HepG2 (cell line): ENCODE data around the gene NUAK1. TPM values are rescaled to one million over a fixed set of nuclear protein-coding genes. Genes with fewer than 3 reads are reported as not detected.

Source experiments
- ATAC-seq: fragments of 200-7000 bp; cut with Tn5 transposase; 3 replicates; pipeline ENCODE4 v1.9.1; 2020; ENCODE audit warnings: mild to moderate bottlenecking, moderate library complexity
- BruUV-seq: library from RNA; stranded (reverse); fragments of 400-500 nt; replicated peaks from 2 replicates; lab custom pipeline; 2021; lab: Mats Ljungman, UMichigan
- CTCF ChIA-PET: fragments of 300-600 bp; formaldehyde crosslinking; extraction: SDS; loops from one replicate; lab custom pipeline; 2021; ENCODE audit warnings: low total read pairs, inconsistent platforms, low intra/inter-chr PET ratio; lab: Yijun Ruan, JAX
- POLR2A ChIA-PET: fragments of 350-600 bp; sonication (Branson Sonifier 250); formaldehyde crosslinking; loops from one replicate; lab custom pipeline; 2020; ENCODE audit warnings: antibody characterized with exemption, inconsistent platforms; lab: Yijun Ruan, JAX
- DNase-seq: peaks from one replicate; pipeline ENCODE4 v3.0.0-alpha.2; 2015; ENCODE audit warnings: low spot score
- FAIRE-seq: peaks from 3 replicates; lab custom pipeline; 2011; peaks lifted over from hg19 to GRCh38; lab: Jason Lieb, UNC
- H2AFZ ChIP-seq: one replicate; pipeline ENCODE4 v1.6.1; 2011; ENCODE audit warnings: low read length, inconsistent platforms
- H3K27ac ChIP-seq: fragments of 300-600 bp; 3 replicates; pipeline ENCODE4 v1.8.0; 2011; ENCODE audit warnings: mixed run types, mild to moderate bottlenecking, mixed read lengths, low read length, inconsistent platforms; ENCODE audit not compliant: insufficient read depth; ENCODE audit errors: extremely low read length
- H3K27me3 ChIP-seq, 2 experiments: fragments of 200-600 bp in 1 of 2; 2 replicates in 1 of 2; 3 replicates in 1 of 2; pipeline versions ENCODE4 v1.6.0 to v1.8.0; 2011; ENCODE audit warnings: low read length in 2 of 2, mild to moderate bottlenecking in 2 of 2, moderate library complexity in 2 of 2, inconsistent platforms in 1 of 2; ENCODE audit not compliant: insufficient read depth in 2 of 2, control insufficient read depth in 1 of 2
- H3K36me3 ChIP-seq, 2 experiments: fragments of 200-600 bp in 1 of 2; replicated peaks in 1 of 2; 2 replicates in 1 of 2; 3 replicates in 1 of 2; pipeline versions ENCODE4 v1.5.1 to v1.8.0; 2011; ENCODE audit warnings: low read length in 2 of 2, inconsistent platforms in 1 of 2; ENCODE audit not compliant: insufficient read depth in 2 of 2, control insufficient read depth in 1 of 2
- H3K4me1 ChIP-seq: 2 replicates; pipeline ENCODE4 v1.5.1; 2012; ENCODE audit warnings: low read length, inconsistent platforms; ENCODE audit not compliant: insufficient read depth
- H3K4me2 ChIP-seq: 2 replicates; pipeline ENCODE4 v1.6.0; 2011; ENCODE audit warnings: low read depth, low read length, inconsistent platforms
- H3K4me3 ChIP-seq, 3 experiments: fragments of 200-600 bp in 1 of 3; sonication (generic), shearing (Covaris generic) in 1 of 3; replicated peaks in 1 of 3; 2 replicates each; pipeline ENCODE4 v1.5.1; 2011 to 2016; ENCODE audit warnings: low read length in 3 of 3, inconsistent platforms in 2 of 3, low read depth in 2 of 3, mild to moderate bottlenecking in 2 of 3, control low read depth in 1 of 3, mixed read lengths in 1 of 3; ENCODE audit not compliant: insufficient read depth in 1 of 3
- H3K79me2 ChIP-seq: one replicate; pipeline ENCODE4 v1.6.1; 2011; ENCODE audit warnings: low read length, inconsistent platforms; ENCODE audit not compliant: insufficient read depth
- H3K9ac ChIP-seq: 2 replicates; pipeline ENCODE4 v1.6.0; 2011; ENCODE audit warnings: mild to moderate bottlenecking, low read depth, low read length, inconsistent platforms; ENCODE audit not compliant: insufficient read depth
- H3K9me3 ChIP-seq: 2 replicates; pipeline ENCODE4 v1.5.1; 2012; ENCODE audit warnings: mild to moderate bottlenecking, low read length
- H4K20me1 ChIP-seq: 2 replicates; pipeline ENCODE4 v1.6.0; 2011; ENCODE audit warnings: inconsistent platforms, mild to moderate bottlenecking, low read length, moderate library complexity; ENCODE audit not compliant: insufficient read depth
- GATAD2A ChIP-seq: IDR thresholded peaks from 2 replicates; pipeline ENCODE4 v1.6.1; 2016
- KAT2B ChIP-seq: fragments of 150-350 bp; IDR thresholded peaks from 2 replicates; pipeline ENCODE4 v1.6.1; 2014; ENCODE audit warnings: low read depth, low read length, borderline replicate concordance
- STAT6 ChIP-seq: sonication (generic); formaldehyde crosslinking; IDR thresholded peaks from 2 replicates; pipeline ENCODE4 v1.4.0; 2020; ENCODE audit warnings: missing genetic modification reagents, mild to moderate bottlenecking, borderline replicate concordance
- ZNF768 ChIP-seq: sonication (generic); formaldehyde crosslinking; IDR thresholded peaks from 2 replicates; pipeline ENCODE4 v1.4.0; 2020; ENCODE audit warnings: missing genetic modification reagents
- WGBS: methylation state at CpG from one replicate; pipeline ENCODE4 v1.1.6; 2017; ENCODE audit warnings: low lambda C conversion rate; 5-methylcytosine and 5-hydroxymethylcytosine counted together
- in situ Hi-C: cut with HindIII; loops from 2 replicates; pipeline ENCODE4 v1.10.0; 2017; ENCODE audit warnings: low pct_unique_long_range_greater_than_20kb; ENCODE audit not compliant: extremely low pct_ligation_motif_present
- intact Hi-C: fragments of 100-400 bp; cut with micrococcal nuclease; formaldehyde crosslinking; loops from one replicate; pipeline ENCODE4 v1.10.0; 2022; ENCODE audit not compliant: unreplicated experiment
- polyA plus RNA-seq, 8 experiments: library from polyadenylated mRNA; depleted of rRNA in 3 of 8; stranded (reverse) in 7 of 8; unstranded in 1 of 8; fragments of >200 nt; fragmentation: Illumina TruSeq in 4 of 8; extraction: Trizol in 4 of 8; gene quantifications; 2 replicates each; pipeline versions ENCODE4 v1.2.1 to v1.2.3, GENCODE V29; 2011 to 2016; ENCODE audit warnings: low read depth in 4 of 8, missing spikeins in 1 of 8, mixed read lengths in 1 of 8; ENCODE audit not compliant: insufficient read depth in 1 of 8
- total RNA-seq, 5 experiments: library from RNA; depleted of rRNA; stranded (reverse); fragments of >200 nt; fragmentation: Illumina TruSeq; extraction: Trizol; gene quantifications; 2 replicates each; pipeline ENCODE4 v1.2.3, GENCODE V29; 2016; ENCODE audit warnings: low read depth in 1 of 5

The NUAK1 gene
- total and polyA plus RNA-seq, 2 of the 13 experiments (the other 11 are each of a cell fraction or from before 2014, with no cell fraction given): 1.7 to 1.9 TPM

GRCh38 chr12:106187842-106188241, 49.1 kb upstream of the NUAK1 start:
- CTCF ChIA-PET: no interaction called here
- H3K4me3 ChIP-seq: peak overlapping the region in 1 of 3 experiments; percentile 51; a peak in 1 of 6 replicates
- no peaks in the 10 kb centered on the region for H4K20me1 ChIP-seq
- no peak overlapping the region for H3K9ac ChIP-seq
- H3K4me1 ChIP-seq: peaks cover 27% of the 10 kb centered on the region
- no peak for TF ChIP-seq STAT6 (CRISPR knock-in tag)
- TF ChIP-seq ZNF768 (CRISPR knock-in tag): peak; percentile 29; the same call in 1 of the 2 replicates
- TF ChIP-seq, all 625 proteins: peak for 1
- intact Hi-C loops: no loop called here
- Histone ChIP-seq H3K36me3 (no peaks in the 10 kb centered on the region), H2AFZ (no peak overlapping the region), H3K27ac (no peak overlapping the region), H3K4me2 (peak overlapping the region; percentile 58), H3K27me3 (no peaks in the 10 kb centered on the region), H3K9me3 (no peaks in the 10 kb centered on the region), H3K79me2 (no peaks in the 10 kb centered on the region)
- POLR2A ChIA-PET: no interaction called here
- in situ Hi-C loops: no loop called here
- WGBS: 64% methylated on average over 1 of the region's 1 CpG
- BruUV-seq: no TSS peak
- no peak for DNase-seq
- no peak for FAIRE-seq
- ATAC-seq: no peak

GRCh38 chr12:106187155-106187789, 48.5 kb upstream of the NUAK1 start:
- TF ChIP-seq KAT2B (no peak), GATAD2A (CRISPR knock-in tag) (0 out of 2 replicates have a peak, but pooled peaks have one; percentile 13)
- Histone ChIP-seq H3K4me2 (peak overlapping the region; percentile 58; the same call in 1 of the 2 replicates), H3K27ac (no peak overlapping the region), H3K9ac (no peak overlapping the region), H2AFZ (no peak overlapping the region), H3K36me3 (no peaks in the 10 kb centered on the region), H3K27me3 (no peaks in the 10 kb centered on the region), H4K20me1 (no peaks in the 10 kb centered on the region), H3K4me3 (no peak overlapping the region), H3K79me2 (no peaks in the 10 kb centered on the region), H3K4me1 (peaks cover 27% of the 10 kb centered on the region), H3K9me3 (no peaks in the 10 kb centered on the region)
- in situ Hi-C loops (no loop called here), intact Hi-C loops (no loop called here)
- 2% methylated on average over 6 of the region's 6 CpGs for WGBS
- peak; percentile 81 for ATAC-seq
- no TSS peak for BruUV-seq
- FAIRE-seq: no peak
- DNase-seq: no peak
- ChIA-PET CTCF (no interaction called here), POLR2A (no interaction called here)
